Epithelial cell of esophagus (primary cell): ENCODE measurements around the gene MALT1.
A peak's percentile ranks its signal among the peaks of the same experiment; 100 is the strongest.
"Not testable (repeated sequence)": the region's sequence is repeated elsewhere in the genome, so short reads cannot be mapped to it uniquely, and the experiment has no call there.

Experiments
- DNase-seq: peaks from one replicate; pipeline ENCODE4 v3.0.0; 2010; ENCODE audit warnings: low read depth
- H3K4me3 ChIP-seq: 2 replicates; pipeline ENCODE4 v1.5.1; 2011; ENCODE audit warnings: mild to moderate bottlenecking, low read length, control low read depth
- TF ChIP-seq, protein P1 (sequence below): IDR thresholded peaks from 2 replicates; pipeline ENCODE4 v1.5.1; 2011; ENCODE audit warnings: low read depth, mild to moderate bottlenecking, low read length, control low read depth, inconsistent platforms; ENCODE audit not compliant: insufficient read depth; ENCODE audit errors: missing control alignments

MALT1 gene

GRCh38 chr18:58768293-58768974 is 97.2 kb downstream of the MALT1 start:
- H3K4me3 ChIP-seq: peak overlapping the region; percentile 13
- TF ChIP-seq, protein P1, sequence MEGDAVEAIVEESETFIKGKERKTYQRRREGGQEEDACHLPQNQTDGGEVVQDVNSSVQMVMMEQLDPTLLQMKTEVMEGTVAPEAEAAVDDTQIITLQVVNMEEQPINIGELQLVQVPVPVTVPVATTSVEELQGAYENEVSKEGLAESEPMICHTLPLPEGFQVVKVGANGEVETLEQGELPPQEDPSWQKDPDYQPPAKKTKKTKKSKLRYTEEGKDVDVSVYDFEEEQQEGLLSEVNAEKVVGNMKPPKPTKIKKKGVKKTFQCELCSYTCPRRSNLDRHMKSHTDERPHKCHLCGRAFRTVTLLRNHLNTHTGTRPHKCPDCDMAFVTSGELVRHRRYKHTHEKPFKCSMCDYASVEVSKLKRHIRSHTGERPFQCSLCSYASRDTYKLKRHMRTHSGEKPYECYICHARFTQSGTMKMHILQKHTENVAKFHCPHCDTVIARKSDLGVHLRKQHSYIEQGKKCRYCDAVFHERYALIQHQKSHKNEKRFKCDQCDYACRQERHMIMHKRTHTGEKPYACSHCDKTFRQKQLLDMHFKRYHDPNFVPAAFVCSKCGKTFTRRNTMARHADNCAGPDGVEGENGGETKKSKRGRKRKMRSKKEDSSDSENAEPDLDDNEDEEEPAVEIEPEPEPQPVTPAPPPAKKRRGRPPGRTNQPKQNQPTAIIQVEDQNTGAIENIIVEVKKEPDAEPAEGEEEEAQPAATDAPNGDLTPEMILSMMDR: peak; percentile 64
- peak; percentile 93 for DNase-seq

DNA sequence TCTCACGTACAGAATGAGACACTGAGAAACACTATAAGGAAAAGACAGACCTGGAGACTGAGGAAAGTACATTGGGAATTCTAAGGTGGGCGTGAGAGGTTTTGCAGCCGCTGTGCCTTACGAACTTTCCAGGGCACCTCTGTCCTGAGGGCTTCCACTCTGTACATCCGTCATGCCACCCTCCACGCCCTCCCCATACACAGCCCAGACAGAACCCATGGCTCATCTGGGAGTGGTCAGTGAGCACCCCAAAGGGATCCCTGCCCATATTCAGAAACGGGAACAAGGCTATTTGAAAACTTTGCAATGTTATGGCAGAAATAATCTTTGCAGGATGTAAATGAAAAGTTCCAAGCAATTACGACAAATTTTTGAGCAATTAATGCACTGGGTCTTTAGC is 98.1 kb downstream of the MALT1 start:
- H3K4me3 ChIP-seq: no peak overlapping the region
- DNase-seq: peak; percentile 53
- TF ChIP-seq, protein P1: no peak

- TF ChIP-seq, protein P1: no peak
- no peak overlapping the region for H3K4me3 ChIP-seq
- no peak for DNase-seq
These were observed 99.3 kb downstream of the MALT1 start for GRCh38 chr18:58770601-58771000.

DNA sequence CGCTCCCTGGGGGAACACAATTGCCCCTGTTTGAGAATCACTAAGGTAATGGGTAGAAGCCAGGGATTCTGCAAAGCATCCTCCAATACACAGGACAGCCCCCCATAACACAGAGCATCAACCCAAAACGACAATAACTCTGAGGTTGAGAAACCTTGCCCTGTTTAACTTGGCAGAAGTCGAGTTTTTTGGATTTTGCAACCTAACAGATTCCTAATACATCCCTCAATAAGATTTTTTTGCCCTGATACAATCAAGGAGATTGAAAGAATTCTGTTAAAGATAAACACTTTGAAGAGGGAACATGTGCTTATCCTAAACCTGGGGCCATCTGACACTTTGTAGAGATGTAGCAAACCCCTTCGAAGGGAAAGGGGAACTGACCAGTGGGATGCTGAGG is 100.9 kb downstream of the MALT1 start:
- DNase-seq: no peak
- no peak overlapping the region for H3K4me3 ChIP-seq
- TF ChIP-seq, protein P1: no peak

GRCh38 chr18:58776084-58776483 is 104.8 kb downstream of the MALT1 start:
- TF ChIP-seq, protein P1: no peak
- DNase-seq: no peak
- no peak overlapping the region for H3K4me3 ChIP-seq

DNA sequence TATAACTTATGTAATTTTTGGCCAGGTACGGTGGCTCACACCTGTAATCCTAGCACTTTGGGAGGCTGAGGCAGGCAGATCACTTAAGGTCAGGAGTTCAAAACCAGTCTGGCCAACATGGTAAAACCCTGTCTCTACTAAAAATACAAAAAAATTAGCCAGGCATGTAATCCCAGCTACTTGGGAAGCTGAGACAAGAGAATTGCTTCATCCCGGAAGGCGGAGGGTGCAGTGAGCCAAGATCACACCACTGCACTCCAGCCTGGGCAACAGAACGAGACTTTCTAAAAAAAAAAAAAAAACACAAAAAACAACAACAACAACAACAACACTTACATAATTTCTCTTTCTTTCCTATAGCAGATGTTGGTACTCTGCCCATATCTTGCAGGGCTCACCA is 105.3 kb downstream of the MALT1 start:
- not testable (repeated sequence) for H3K4me3 ChIP-seq, DNase-seq

DNA sequence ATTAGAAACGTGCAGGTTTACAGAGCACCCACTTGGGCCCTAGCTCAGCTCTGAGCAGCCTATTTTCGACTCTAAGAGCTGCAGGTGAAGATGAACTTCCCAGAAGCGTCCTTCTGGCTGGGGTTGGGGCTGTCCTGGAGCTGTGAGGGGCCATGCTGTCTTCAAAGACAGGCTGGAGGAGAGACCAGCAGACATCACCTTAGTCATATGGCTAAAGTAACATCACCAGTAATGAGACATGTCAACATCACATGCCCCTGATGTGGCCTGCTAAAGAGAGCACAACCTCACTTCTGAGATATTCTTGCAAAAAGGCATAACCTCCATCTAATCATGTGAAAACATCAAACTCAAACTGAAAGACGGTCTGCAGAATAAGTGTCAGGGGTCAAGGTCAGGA is 106.2 kb downstream of the MALT1 start:
- H3K4me3 ChIP-seq: no peak overlapping the region
- DNase-seq: no peak

More for the DNA sequence above, 106.2 kb downstream of the MALT1 start:
- TF ChIP-seq, protein P1: no peak
